ENCODE results near the gene NMRK2.

GRCh38 chr19:3966051-3967017, 33.5 kb downstream of the NMRK2 start:
- TF ChIP-seq, protein P1, sequence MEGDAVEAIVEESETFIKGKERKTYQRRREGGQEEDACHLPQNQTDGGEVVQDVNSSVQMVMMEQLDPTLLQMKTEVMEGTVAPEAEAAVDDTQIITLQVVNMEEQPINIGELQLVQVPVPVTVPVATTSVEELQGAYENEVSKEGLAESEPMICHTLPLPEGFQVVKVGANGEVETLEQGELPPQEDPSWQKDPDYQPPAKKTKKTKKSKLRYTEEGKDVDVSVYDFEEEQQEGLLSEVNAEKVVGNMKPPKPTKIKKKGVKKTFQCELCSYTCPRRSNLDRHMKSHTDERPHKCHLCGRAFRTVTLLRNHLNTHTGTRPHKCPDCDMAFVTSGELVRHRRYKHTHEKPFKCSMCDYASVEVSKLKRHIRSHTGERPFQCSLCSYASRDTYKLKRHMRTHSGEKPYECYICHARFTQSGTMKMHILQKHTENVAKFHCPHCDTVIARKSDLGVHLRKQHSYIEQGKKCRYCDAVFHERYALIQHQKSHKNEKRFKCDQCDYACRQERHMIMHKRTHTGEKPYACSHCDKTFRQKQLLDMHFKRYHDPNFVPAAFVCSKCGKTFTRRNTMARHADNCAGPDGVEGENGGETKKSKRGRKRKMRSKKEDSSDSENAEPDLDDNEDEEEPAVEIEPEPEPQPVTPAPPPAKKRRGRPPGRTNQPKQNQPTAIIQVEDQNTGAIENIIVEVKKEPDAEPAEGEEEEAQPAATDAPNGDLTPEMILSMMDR (conservative IDR thresholded peaks at IDR 0.05 in 1 of 2, IDR thresholded peaks at IDR 0.05 in 1 of 2; ENCODE audit: extremely low read depth in 1 of 2, insufficient read depth in 1 of 2, low read depth in 1 of 2, low read length in 2 of 2), result no peak
- no peak for TF ChIP-seq EZH2 (IDR thresholded peaks at IDR 0.05; ENCODE audit: borderline replicate concordance, low read length)
